ENCODE data around the gene GPR39. TPM values are rescaled to one million over a fixed set of nuclear protein-coding genes. Genes with fewer than 3 reads are reported as not detected.

GPR39 gene
- total RNA-seq, 2 donors from 2014 or later = 7.3 to 9.6 TPM

DNA sequence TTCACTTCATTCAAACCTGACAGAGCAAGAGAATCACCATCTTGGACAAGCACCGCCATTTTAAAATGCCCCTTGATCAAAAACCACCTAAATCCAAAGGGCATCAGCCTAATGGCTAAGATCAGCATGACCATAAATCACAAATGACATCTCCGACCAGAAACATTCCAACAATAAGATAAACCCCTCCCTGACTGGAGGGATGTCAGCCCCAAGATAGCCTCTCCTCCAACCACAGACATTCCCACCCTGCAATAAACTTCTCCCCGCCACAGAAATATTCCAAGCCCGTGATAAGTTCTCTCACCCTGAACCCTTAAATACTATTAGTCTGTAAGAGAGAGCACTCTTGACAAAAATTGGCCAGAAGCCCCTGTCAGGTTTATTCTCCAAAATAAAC, 275.0 kb downstream of the GPR39 start:
- H3K4me3 ChIP-seq = no peak overlapping the region
- H3K27me3 ChIP-seq = no peaks in the 10 kb centered on the region
- no peak overlapping the region for H3K27ac ChIP-seq
- no peaks in the 10 kb centered on the region for H3K9me3 ChIP-seq
- no peak for DNase-seq
- intact Hi-C loops (cut with DNase I) = no loop called here
- no peak for ATAC-seq
- H3K36me3 ChIP-seq (replicated peaks in 1 of 2; ENCODE audit: insufficient read depth in 1 of 2, low read depth in 2 of 2) = no peaks in the 10 kb centered on the region
- TF ChIP-seq POLR2A (IDR thresholded peaks at IDR 0.05) = no peak
- TF ChIP-seq, protein P1, sequence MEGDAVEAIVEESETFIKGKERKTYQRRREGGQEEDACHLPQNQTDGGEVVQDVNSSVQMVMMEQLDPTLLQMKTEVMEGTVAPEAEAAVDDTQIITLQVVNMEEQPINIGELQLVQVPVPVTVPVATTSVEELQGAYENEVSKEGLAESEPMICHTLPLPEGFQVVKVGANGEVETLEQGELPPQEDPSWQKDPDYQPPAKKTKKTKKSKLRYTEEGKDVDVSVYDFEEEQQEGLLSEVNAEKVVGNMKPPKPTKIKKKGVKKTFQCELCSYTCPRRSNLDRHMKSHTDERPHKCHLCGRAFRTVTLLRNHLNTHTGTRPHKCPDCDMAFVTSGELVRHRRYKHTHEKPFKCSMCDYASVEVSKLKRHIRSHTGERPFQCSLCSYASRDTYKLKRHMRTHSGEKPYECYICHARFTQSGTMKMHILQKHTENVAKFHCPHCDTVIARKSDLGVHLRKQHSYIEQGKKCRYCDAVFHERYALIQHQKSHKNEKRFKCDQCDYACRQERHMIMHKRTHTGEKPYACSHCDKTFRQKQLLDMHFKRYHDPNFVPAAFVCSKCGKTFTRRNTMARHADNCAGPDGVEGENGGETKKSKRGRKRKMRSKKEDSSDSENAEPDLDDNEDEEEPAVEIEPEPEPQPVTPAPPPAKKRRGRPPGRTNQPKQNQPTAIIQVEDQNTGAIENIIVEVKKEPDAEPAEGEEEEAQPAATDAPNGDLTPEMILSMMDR (IDR thresholded peaks at IDR 0.05) = no peak
- 82 to 96% methylated on average over 4 of the region's 4 CpGs for WGBS, 2 donors
- no peaks in the 10 kb centered on the region for H3K4me1 ChIP-seq

DNA sequence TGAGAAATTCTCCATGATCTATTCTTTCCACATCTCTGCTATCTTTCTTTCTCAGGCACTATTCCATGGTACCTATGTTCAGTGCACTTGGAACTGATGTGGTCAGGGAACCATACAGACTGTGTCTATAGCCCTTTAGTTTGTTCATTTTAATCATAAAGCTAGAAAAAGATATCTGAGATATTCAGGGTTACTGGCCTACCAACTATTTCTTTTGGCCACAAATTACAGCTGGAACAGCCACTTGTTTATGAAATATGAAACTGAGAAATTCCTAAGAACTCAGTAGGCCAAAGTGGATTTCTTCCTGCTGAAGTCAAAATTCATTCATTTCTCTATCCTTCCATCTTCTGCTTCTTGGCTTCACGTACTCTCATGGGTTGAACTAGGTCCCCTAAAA, 276.2 kb downstream of the GPR39 start:
- ATAC-seq (no peak), DNase-seq (no peak)
- H3K36me3 ChIP-seq (replicated peaks in 1 of 2; ENCODE audit: insufficient read depth in 1 of 2, low read depth in 2 of 2) = no peaks in the 10 kb centered on the region
- no peak overlapping the region for H3K27ac ChIP-seq
- intact Hi-C loops (cut with DNase I) = no loop called here
- H3K9me3 ChIP-seq = no peaks in the 10 kb centered on the region
- H3K4me1 ChIP-seq = no peaks in the 10 kb centered on the region
- H3K4me3 ChIP-seq = no peak overlapping the region
- WGBS, 2 donors = 87 to 94% methylated on average over 1 of the region's 1 CpG
- no peaks in the 10 kb centered on the region for H3K27me3 ChIP-seq
- no peak for TF ChIP-seq POLR2A (IDR thresholded peaks at IDR 0.05)
- TF ChIP-seq, protein P1 (IDR thresholded peaks at IDR 0.05) = no peak

Small RNAs within 50 kb of the gene (small RNA-seq; reads per million reads assigned to genes)
- gene RNU6-175P = not detected

Data from body of pancreas (tissue), 4 donors.